HG02623 (cell line): ENCODE measurements around the gene OR52A1.
A peak's percentile ranks its signal among the peaks of the same experiment; 100 is the strongest.

Source experiments
- ATAC-seq: cut with Tn5 transposase; IDR thresholded peaks from one replicate; pipeline ENCODE4 v1.9.1; 2021; ENCODE audit warnings: moderate library complexity; ENCODE audit not compliant: unreplicated experiment

OR52A1 gene

GRCh38 chr11:5136261-5136660 is 18.3 kb downstream of the OR52A1 start:
- ATAC-seq = no peak

- no peak for ATAC-seq
Observed at GRCh38 chr11:5131584-5132335, 22.8 kb downstream of the OR52A1 start.

- ATAC-seq = no peak
Observed at GRCh38 chr11:5129457-5129877, 25.1 kb downstream of the OR52A1 start.

GRCh38 chr11:5124891-5125620 is 29.5 kb downstream of the OR52A1 start:
- ATAC-seq = no peak

GRCh38 chr11:5123802-5124521 is 30.6 kb downstream of the OR52A1 start:
- peak; percentile 96 for ATAC-seq

- no peak for ATAC-seq
Observed at GRCh38 chr11:5118893-5119292, 35.7 kb downstream of the OR52A1 start.

GRCh38 chr11:5117588-5117987 is 37.0 kb downstream of the OR52A1 start:
- ATAC-seq = no peak

- ATAC-seq = no peak
Observed at GRCh38 chr11:5115339-5115738, 39.2 kb downstream of the OR52A1 start.

- ATAC-seq = no peak
Observed at GRCh38 chr11:5107285-5107684, 47.3 kb downstream of the OR52A1 start.

GRCh38 chr11:5103066-5103465 is 51.5 kb downstream of the OR52A1 start:
- no peak for ATAC-seq

GRCh38 chr11:5102246-5102645 is 52.3 kb downstream of the OR52A1 start:
- no peak for ATAC-seq

- ATAC-seq = no peak
Observed at GRCh38 chr11:5096011-5096410, 58.5 kb downstream of the OR52A1 start.
